Fibroblast of lung (primary cell): Measurements from ENCODE around the gene DGKQ. TPM values are rescaled to one million over a fixed set of nuclear protein-coding genes. Genes with fewer than 3 reads are reported as not detected.

Experiments
- DNase-seq, 2 donors: peaks; one replicate each; pipeline versions ENCODE4 v3.0.0 to v3.0.0-alpha.2; 2010; ENCODE audit warnings: low read depth in 2 of 2
- H2AFZ ChIP-seq: 2 replicates; pipeline ENCODE4 v1.5.1; 2012; ENCODE audit warnings: low read length, control low read depth, inconsistent platforms
- H3K27ac ChIP-seq: 2 replicates; pipeline ENCODE4 v1.5.1; 2011; ENCODE audit warnings: low read length, control low read depth; ENCODE audit not compliant: insufficient read depth
- H3K27me3 ChIP-seq: 2 replicates; pipeline ENCODE4 v1.5.1; 2011; ENCODE audit warnings: mild to moderate bottlenecking, low read length; ENCODE audit not compliant: control insufficient read depth, insufficient read depth
- H3K36me3 ChIP-seq: 2 replicates; pipeline ENCODE4 v1.5.1; 2011; ENCODE audit warnings: low read length; ENCODE audit not compliant: control insufficient read depth, insufficient read depth
- H3K4me1 ChIP-seq: 2 replicates; pipeline ENCODE4 v1.5.1; 2011; ENCODE audit warnings: low read length; ENCODE audit not compliant: control insufficient read depth, insufficient read depth; ENCODE audit errors: extremely low read depth
- H3K4me2 ChIP-seq: 2 replicates; pipeline ENCODE4 v1.5.1; 2011; ENCODE audit warnings: low read length, control low read depth; ENCODE audit not compliant: insufficient read depth; ENCODE audit errors: extremely low read depth
- H3K4me3 ChIP-seq, 4 experiments: fragments of 200-600 bp in 1 of 4; sonication (generic) in 1 of 4; replicated peaks in 1 of 4; 2 replicates each; pipeline ENCODE4 v1.5.1; 2011 to 2016; ENCODE audit warnings: low read length in 4 of 4, low read depth in 3 of 4, mild to moderate bottlenecking in 3 of 4, control low read depth in 2 of 4, inconsistent platforms in 1 of 4, mixed read lengths in 1 of 4; ENCODE audit not compliant: insufficient read depth in 1 of 4; ENCODE audit errors: control extremely low read depth in 1 of 4
- H3K79me2 ChIP-seq: 2 replicates; pipeline ENCODE4 v1.5.1; 2012; ENCODE audit warnings: mild to moderate bottlenecking, low read length, inconsistent platforms; ENCODE audit not compliant: control insufficient read depth, insufficient read depth
- H3K9ac ChIP-seq: 2 replicates; pipeline ENCODE4 v1.5.1; 2011; ENCODE audit warnings: mild to moderate bottlenecking, low read length, control low read depth; ENCODE audit not compliant: insufficient read depth
- H3K9me3 ChIP-seq: 2 replicates; pipeline ENCODE4 v1.5.1; 2012; ENCODE audit warnings: low read depth, low read length; ENCODE audit not compliant: control insufficient read depth, insufficient read depth
- H4K20me1 ChIP-seq: 2 replicates; pipeline ENCODE4 v1.5.1; 2011; ENCODE audit warnings: low read length; ENCODE audit not compliant: control insufficient read depth, insufficient read depth; ENCODE audit errors: extremely low read depth
- CTCF ChIP-seq, 2 donors: IDR thresholded peaks in 1 of 2; conservative IDR thresholded peaks in 1 of 2; 1 replicate in 1 of 2; 2 replicates in 1 of 2; pipeline ENCODE4 v1.5.1; 2011 to 2012; ENCODE audit warnings: low read length in 2 of 2, control low read depth in 1 of 2, inconsistent platforms in 1 of 2, low read depth in 1 of 2, mild to moderate bottlenecking in 1 of 2
- EZH2 ChIP-seq: IDR thresholded peaks from 2 replicates; pipeline ENCODE4 v1.5.1; 2012; ENCODE audit warnings: low read length, control low read depth, mild to moderate bottlenecking; ENCODE audit errors: missing control alignments
- polyA plus RNA-seq, 2 donors: library from polyadenylated mRNA; depleted of rRNA in 1 of 2; stranded (reverse) in 1 of 2; unstranded in 1 of 2; fragments of >200 nt; gene quantifications; 2 replicates each; pipeline ENCODE4 v1.2.1, GENCODE V29; 2011 to 2012; ENCODE audit warnings: missing spikeins in 1 of 2
- total RNA-seq: library from RNA; depleted of rRNA; stranded (reverse); fragments of >200 nt; gene quantifications from 2 replicates; pipeline ENCODE4 v1.2.1, GENCODE V29; 2014

DGKQ gene
- total and polyA plus RNA-seq, 2 donors (not counting 1 experiment from before 2014, with no cell fraction given) = 2.1 to 13.2 TPM

GRCh38 chr4:995311-996026 is 22.1 kb upstream of the DGKQ start:
- Histone ChIP-seq H3K4me2 (no peak overlapping the region), H3K27ac (no peak overlapping the region), H3K4me1 (no peaks in the 10 kb centered on the region), H2AFZ (no peak overlapping the region), H4K20me1 (no peaks in the 10 kb centered on the region), H3K36me3 (peaks cover 4% of the 10 kb centered on the region), H3K27me3 (peaks cover 22% of the 10 kb centered on the region), H3K79me2 (no peaks in the 10 kb centered on the region), H3K9me3 (no peaks in the 10 kb centered on the region), H3K9ac (no peak overlapping the region), H3K4me3 (no peak overlapping the region)
- DNase-seq = no peak
- TF ChIP-seq EZH2 (peak; percentile 5), CTCF (conservative IDR thresholded peaks at IDR 0.05 in 1 of 2, IDR thresholded peaks at IDR 0.05 in 1 of 2; ENCODE audit: low read depth in 1 of 2, low read length in 2 of 2) (no peak)

DNA sequence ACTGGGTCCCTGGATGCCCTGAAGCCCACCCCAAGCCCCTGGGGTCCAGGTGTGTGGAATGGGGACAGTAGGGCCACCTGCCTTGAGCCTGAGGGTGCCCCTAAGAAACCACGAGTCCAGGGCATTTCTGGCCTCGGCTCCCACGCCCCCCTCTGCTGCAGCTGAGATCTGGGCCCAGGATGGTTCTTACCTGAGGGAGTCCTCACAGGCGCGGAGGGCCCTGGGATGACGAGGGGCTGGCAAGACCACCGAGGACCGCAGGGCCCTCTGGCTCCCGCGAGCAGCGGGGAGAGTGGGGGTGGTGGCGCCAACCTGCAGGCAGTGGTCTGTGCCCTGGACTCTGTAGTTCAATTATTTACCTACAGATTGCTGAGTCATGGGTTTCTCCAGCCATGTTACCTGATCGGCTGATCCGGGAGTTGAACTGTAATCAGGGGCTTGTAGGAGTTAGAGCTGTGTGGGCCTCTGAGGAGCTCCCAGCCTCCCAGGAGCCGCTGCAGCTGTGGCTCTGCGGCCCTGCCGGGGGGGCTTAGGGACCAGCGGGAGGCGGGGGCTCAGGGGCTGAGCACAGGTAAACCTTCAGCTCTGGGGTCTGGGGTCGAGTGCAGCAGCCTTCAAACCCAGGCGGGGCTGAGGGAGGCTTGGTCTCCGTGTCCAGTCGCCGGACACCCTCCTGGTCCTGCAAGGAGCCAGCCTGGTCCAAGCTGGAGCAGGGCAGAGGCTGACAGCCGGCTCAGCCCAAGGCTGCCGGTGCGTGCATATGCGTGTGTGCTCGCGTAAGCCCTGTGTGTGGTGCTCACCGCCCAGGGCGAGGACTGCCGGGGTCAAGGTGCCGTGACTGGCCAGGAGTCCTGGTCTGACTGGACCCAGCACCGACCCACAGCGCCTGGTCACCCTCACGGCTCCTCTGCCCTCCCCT is 20.0 kb upstream of the DGKQ start, which contains the start of gene SLC26A1:
Gene SLC26A1 (minus strand): TSS at position 294 of the 919 bp plus-strand sequence. CDS start 1,701 bp downstream, outside the sequence.
- H3K9ac ChIP-seq = peak within 1 kb of the TSS; percentile 7
- no peak for TF ChIP-seq EZH2
- no peak for TF ChIP-seq CTCF (conservative IDR thresholded peaks at IDR 0.05 in 1 of 2, IDR thresholded peaks at IDR 0.05 in 1 of 2; ENCODE audit: low read depth in 1 of 2, low read length in 2 of 2)
- no peak within 1 kb of the TSS for H3K27ac ChIP-seq
- H3K4me2 ChIP-seq = no peak within 1 kb of the TSS
- H3K4me1 ChIP-seq = no peaks in the 10 kb centered on the region
- no peaks in the 10 kb centered on the region for H3K79me2 ChIP-seq
- H4K20me1 ChIP-seq = no peaks in the 10 kb centered on the region
- peaks cover 6% of the 10 kb centered on the region for H3K36me3 ChIP-seq
- H3K27me3 ChIP-seq = peaks cover 18% of the 10 kb centered on the region
- no peaks in the 10 kb centered on the region for H3K9me3 ChIP-seq
- H3K4me3 ChIP-seq = no peak within 1 kb of the TSS
- no peak for DNase-seq
- H2AFZ ChIP-seq = no peak within 1 kb of the TSS
